HUDEP-2 (cell line): ENCODE data around the gene CCDC85B.
A peak's percentile ranks its signal among the peaks of the same experiment; 100 is the strongest.

Experiments
- DNase-seq, 76 experiments: peaks; one replicate each; lab custom pipeline; 2025; ENCODE audit not compliant: unreplicated experiment in 76 of 76; lab: John Stamatoyannopoulos, UW

Gene CCDC85B

GRCh38 chr11:65900899-65901180 is 10.4 kb downstream of the CCDC85B start:
- DNase-seq, result no peak

GRCh38 chr11:65903068-65903481 is 12.6 kb downstream of the CCDC85B start:
- no peak for DNase-seq

- DNase-seq, result no peak
Observed at GRCh38 chr11:65903715-65904114, 13.2 kb downstream of the CCDC85B start.

GRCh38 chr11:65906602-65907001 is 16.1 kb downstream of the CCDC85B start:
- peak in 41 of 76 experiments; percentile 8 to 78 (median 53) for DNase-seq

GRCh38 chr11:65907878-65908277 is 17.4 kb downstream of the CCDC85B start:
- DNase-seq, result no peak

- DNase-seq, result peak in 26 of 76 experiments; percentile 11 to 54 (median 28)
Observed at GRCh38 chr11:65911682-65912568, 21.5 kb downstream of the CCDC85B start.

GRCh38 chr11:65912845-65913244 is 22.4 kb downstream of the CCDC85B start:
- no peak for DNase-seq

- no peak for DNase-seq
Observed at GRCh38 chr11:65915101-65915820, 24.8 kb downstream of the CCDC85B start.

- peak in 1 of 76 experiments; percentile 24 for DNase-seq
Observed at GRCh38 chr11:65915821-65916251, 25.4 kb downstream of the CCDC85B start.

- no peak for DNase-seq
Observed at GRCh38 chr11:65916391-65916790, 25.9 kb downstream of the CCDC85B start.

GRCh38 chr11:65917077-65917433 is 26.6 kb downstream of the CCDC85B start:
- no peak for DNase-seq

GRCh38 chr11:65917434-65918210 is 27.1 kb downstream of the CCDC85B start:
- no peak for DNase-seq

- DNase-seq, result peak in 26 of 76 experiments; percentile 39 to 75 (median 54)
Observed at GRCh38 chr11:65918211-65919140, 28.0 kb downstream of the CCDC85B start, which contains the start of gene C11orf68. TSS of gene C11orf68 (minus strand) at chr11:65919062. CDS start at chr11:65919031, 31 bp downstream.

- peak in 75 of 76 experiments; percentile 61 to 99 (median 97) for DNase-seq
Observed at GRCh38 chr11:65919141-65919572, 28.7 kb downstream of the CCDC85B start, which contains the start of gene DRAP1. TSS of gene DRAP1 (plus strand) at chr11:65919426. CDS start at chr11:65919502, 76 bp downstream.

- peak in 9 of 76 experiments; percentile 16 to 51 (median 36) for DNase-seq
Observed at GRCh38 chr11:65919573-65920371, 29.3 kb downstream of the CCDC85B start.

- peak in 17 of 76 experiments; percentile 6 to 46 (median 14) for DNase-seq
Observed at GRCh38 chr11:65920372-65920802, 29.9 kb downstream of the CCDC85B start.

- DNase-seq, result peak in 1 of 76 experiments; percentile 21
Observed at GRCh38 chr11:65921033-65921555, 30.6 kb downstream of the CCDC85B start.

- DNase-seq, result no peak
Observed at GRCh38 chr11:65921876-65922275, 31.4 kb downstream of the CCDC85B start.
